Pulmonary artery endothelial cell (primary cell): ENCODE data around the gene ATF1. TPM values are rescaled to one million over a fixed set of nuclear protein-coding genes. Genes with fewer than 3 reads are reported as not detected.
"Not testable (repeated sequence)": the region's sequence is repeated elsewhere in the genome, so short reads cannot be mapped to it uniquely, and the experiment has no call there.

Experiments used
- DNase-seq: peaks from one replicate; pipeline ENCODE4 v3.0.0-alpha.2; 2011; ENCODE audit warnings: low read depth, low spot score
- total RNA-seq: library from RNA; depleted of rRNA; stranded (reverse); fragments of >200 nt; gene quantifications from 2 replicates; pipeline ENCODE4 v1.2.3, GENCODE V29; 2014

The ATF1 gene
- total RNA-seq, 1 donor from 2014 or later: 20.2 TPM

DNA sequence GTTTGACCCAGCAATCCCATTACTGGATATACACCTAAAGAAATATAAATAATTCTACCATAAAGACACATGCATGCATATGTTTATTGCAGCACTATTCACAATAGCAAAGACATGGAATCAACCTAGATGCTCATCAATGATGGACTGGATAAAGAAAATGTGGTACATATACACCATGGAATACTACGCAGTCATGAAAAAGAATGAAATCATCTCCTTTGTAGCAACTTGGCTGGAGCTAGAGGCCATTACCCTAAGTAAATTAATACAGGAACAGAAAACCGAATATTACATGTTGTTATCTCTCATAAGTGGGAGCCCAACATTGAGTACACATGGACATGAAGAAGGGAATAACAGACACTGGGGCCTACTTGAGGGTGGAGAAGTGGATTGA lies 91.8 kb downstream of the ATF1 start:
- DNase-seq: not testable (repeated sequence)

DNA sequence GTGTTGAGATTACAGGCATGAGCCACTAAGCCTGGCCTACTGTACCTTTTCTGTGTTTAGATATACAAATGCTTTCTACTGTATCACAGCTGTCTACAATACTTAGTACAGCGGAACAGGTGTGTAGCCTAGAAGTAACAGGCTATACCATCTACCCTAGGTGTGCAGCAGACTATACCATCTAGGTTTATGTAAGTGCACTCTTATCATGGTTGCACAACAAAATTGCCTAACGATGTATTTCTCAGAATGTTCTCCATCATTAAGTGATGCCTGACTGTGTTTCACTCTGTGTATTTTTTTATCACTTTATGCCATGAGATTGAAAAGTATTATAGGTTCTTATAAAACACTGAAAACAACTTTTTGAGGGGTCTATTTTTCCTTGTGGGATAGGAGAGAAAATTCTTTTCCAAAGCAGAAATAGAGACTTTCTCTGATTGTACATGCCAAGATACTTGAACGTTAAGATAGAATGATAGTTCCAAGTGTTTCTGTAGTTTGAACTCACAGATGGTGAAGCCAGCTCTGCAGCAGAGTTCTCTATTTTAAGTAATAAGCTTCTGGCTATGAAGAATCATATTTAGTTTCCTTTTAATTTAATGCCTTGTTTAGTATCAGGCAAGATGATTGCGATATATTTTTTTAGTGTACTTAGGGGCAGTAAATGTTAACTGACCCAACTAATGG lies 95.9 kb downstream of the ATF1 start:
- DNase-seq: no peak

DNA sequence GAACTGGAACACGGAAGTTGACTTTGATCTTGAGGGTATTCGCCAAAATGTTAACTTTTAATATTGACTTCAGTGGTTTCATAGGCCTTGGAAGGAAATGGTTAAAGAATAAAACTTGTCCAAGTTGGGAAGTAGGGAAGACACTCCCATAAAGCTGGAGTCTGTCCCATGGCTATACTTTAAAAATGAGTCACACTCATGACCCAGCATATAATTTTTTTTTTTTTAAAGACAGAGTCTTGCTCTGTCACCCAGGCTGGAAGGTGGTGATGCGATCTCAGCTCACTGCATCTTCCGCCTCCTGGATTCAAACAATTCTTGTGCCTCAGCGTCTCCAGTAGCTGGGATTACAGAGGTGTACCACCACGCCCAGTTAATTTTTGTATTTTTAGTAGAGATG lies 98.4 kb downstream of the ATF1 start:
- DNase-seq: no peak

DNA sequence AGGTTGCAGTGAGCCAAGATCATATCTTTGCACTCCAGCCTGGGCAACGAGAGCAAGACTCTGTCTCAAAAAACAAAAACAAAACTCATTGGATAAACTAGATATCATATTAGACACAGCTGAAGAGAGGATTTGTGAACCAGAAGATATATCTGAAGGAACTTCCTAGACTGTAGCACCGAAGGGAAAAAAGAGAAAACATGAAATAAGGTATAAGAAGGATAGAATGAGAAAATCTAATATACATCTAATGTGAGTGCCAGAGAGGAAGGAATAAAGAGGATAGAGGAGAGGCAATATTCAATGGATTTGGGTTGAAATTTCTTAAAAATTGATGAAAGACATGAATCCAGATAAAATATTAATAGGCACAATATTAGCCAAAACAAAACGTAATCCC lies 101.4 kb downstream of the ATF1 start:
- DNase-seq: no peak

DNA sequence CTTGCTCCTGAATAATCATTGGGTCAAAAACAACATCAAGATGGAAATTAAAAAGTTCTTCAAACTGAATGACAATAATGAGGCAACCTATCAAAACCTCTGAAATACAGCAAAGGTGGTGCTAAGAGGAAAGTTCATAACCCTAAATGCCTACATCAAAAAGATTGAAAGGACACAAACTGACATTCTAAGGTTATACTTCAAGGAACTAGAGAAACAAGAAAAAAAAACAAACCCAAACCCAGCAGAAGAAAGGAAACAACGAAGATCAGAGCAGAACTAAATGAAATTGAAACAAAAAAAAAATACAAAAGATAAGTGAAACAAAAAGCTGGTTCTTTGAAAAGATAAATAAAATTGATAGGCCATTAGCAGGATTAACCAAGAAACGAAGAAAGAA lies 105.0 kb downstream of the ATF1 start:
- not testable (repeated sequence) for DNase-seq

Other genes starting within 250 kb of the ATF1 start
- gene TMPRSS12, start 78.8 kb downstream of the ATF1 start, total RNA-seq: not detected in 2 replicates
- gene HIGD1C, start 188.4 kb downstream of the ATF1 start, total RNA-seq: not detected in 2 replicates